ENCODE measurements around the gene MS4A10. TPM values are rescaled to one million over a fixed set of nuclear protein-coding genes. Genes with fewer than 3 reads are reported as not detected.

Gene MS4A10
- total and polyA plus RNA-seq, 9 donors, result 0.36 TPM; not detected in 8

DNA sequence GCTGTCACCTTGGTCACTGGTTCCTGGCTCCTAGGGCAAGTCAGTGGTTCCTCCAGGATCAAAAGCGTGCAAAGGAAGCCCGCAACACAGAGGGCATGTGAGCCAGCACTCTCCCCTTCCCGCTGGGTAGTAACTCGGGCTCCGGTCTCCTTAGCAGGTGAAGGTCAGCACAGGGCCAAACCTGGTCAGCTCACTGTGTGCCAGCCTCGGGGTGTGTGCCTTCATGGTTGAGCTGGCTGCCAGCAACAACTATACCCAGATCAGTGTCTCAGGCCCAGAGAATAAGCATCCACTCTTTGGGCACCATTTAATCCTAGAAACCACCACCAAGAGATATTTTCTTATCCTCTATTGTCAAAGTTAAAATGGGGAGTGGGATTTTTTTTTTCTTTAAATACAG is 40.7 kb downstream of the MS4A10 start:
- 71 to 84% (median 74%) methylated on average over 5 to 6 of the region's 6 CpGs for WGBS, 3 donors
- TF ChIP-seq, protein P1, sequence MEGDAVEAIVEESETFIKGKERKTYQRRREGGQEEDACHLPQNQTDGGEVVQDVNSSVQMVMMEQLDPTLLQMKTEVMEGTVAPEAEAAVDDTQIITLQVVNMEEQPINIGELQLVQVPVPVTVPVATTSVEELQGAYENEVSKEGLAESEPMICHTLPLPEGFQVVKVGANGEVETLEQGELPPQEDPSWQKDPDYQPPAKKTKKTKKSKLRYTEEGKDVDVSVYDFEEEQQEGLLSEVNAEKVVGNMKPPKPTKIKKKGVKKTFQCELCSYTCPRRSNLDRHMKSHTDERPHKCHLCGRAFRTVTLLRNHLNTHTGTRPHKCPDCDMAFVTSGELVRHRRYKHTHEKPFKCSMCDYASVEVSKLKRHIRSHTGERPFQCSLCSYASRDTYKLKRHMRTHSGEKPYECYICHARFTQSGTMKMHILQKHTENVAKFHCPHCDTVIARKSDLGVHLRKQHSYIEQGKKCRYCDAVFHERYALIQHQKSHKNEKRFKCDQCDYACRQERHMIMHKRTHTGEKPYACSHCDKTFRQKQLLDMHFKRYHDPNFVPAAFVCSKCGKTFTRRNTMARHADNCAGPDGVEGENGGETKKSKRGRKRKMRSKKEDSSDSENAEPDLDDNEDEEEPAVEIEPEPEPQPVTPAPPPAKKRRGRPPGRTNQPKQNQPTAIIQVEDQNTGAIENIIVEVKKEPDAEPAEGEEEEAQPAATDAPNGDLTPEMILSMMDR (IDR thresholded peaks at IDR 0.05), result no peak
- TF ChIP-seq EP300 (IDR thresholded peaks at IDR 0.05) (no peak), POLR2A (IDR thresholded peaks at IDR 0.05) (no peak)
- no peak for DNase-seq
- intact Hi-C loops (cut with DNase I), result loop anchor here in 1 of 4 donors (5.0 kb wide), 1 partner anchor 362 kb away; no protein-coding TSS in a partner anchor
- Histone ChIP-seq H3K9me3 (no peaks in the 10 kb centered on the region), H3K4me3 (no peak overlapping the region), H3K27me3 (no peaks in the 10 kb centered on the region), H3K4me1 (ENCODE audit: insufficient read depth) (peaks cover 2% of the 10 kb centered on the region), H3K27ac (no peak overlapping the region), H3K36me3 (no peaks in the 10 kb centered on the region)

DNA sequence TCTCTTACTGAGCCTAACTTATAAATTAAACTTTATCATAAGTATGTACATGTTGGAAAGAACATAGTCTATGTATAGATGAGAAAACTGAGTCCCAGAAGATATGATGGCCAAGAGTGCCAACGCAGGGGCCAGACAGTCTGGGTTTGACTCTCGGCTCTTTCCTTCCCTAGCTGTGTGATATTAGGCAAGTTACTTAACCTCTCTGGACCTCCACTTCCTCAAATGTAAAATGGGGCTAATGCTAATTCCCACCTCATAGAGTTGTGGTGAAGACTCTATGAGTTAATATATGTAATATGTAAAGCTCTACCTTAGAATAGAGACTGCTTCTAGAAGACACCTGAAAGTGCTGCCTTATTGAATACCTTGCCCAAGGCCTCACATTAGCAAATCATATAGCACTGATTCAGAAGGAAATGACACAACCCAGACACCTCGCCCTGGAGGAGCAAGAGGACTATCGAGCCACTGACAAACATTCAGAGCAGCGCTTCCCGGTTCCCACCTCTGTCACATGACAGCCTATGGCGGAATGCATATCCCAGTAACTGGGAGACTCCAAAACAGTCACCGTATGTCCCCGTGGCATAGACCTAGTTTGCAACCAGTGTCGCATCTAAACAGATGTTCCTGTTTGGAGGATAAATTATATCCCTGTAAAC is 45.5 kb downstream of the MS4A10 start:
- intact Hi-C loops (cut with DNase I), result loop anchor here in 3 of 4 donors (2.0 to 10.0 kb wide), 6 partner anchors 62 to 358 kb away; no protein-coding TSS in a partner anchor
- no peaks in the 10 kb centered on the region for H3K9me3 ChIP-seq
- no peak for DNase-seq
- H3K4me3 ChIP-seq, result no peak overlapping the region
- WGBS, 3 donors, result 40 to 52% (median 43%) methylated on average over 10 of the region's 10 CpGs
- peaks cover 2% of the 10 kb centered on the region for H3K4me1 ChIP-seq (ENCODE audit: insufficient read depth)
- no peaks in the 10 kb centered on the region for H3K36me3 ChIP-seq
- no peaks in the 10 kb centered on the region for H3K27me3 ChIP-seq
- no peak overlapping the region for H3K27ac ChIP-seq
- TF ChIP-seq POLR2A (IDR thresholded peaks at IDR 0.05), result no peak
- TF ChIP-seq, protein P1 (IDR thresholded peaks at IDR 0.05), result no peak
- no peak for TF ChIP-seq EP300 (IDR thresholded peaks at IDR 0.05)

DNA sequence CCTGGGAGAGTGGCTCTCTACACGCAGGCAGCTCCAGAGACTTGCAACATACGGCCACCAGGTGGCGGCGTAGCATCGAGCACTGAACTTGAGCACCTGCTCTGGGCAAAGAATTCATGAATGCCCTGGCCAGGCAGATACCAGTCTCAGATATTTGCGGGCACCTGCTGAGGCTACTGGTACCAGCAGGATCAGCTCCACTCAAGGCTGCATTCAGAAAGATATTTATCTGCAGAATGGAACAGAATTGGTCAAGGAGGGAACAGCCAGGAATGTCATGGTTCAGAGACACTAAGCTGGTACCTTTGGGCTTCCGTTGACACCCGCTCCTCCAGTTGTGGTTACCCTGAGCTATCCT is 46.0 kb downstream of the MS4A10 start:
- Histone ChIP-seq H3K4me1 (ENCODE audit: insufficient read depth) (peaks cover 2% of the 10 kb centered on the region), H3K4me3 (no peak overlapping the region), H3K27ac (no peak overlapping the region), H3K27me3 (no peaks in the 10 kb centered on the region), H3K36me3 (no peaks in the 10 kb centered on the region), H3K9me3 (no peaks in the 10 kb centered on the region)
- intact Hi-C loops (cut with DNase I), result loop anchor here in 3 of 4 donors (2.0 to 10.0 kb wide), 6 partner anchors 61 to 358 kb away; no protein-coding TSS in a partner anchor
- WGBS, 3 donors, result 9 to 15% (median 11%) methylated on average over 8 of the region's 8 CpGs
- DNase-seq, result peak; percentile 71 to 90 (median 85)
- TF ChIP-seq EP300 (IDR thresholded peaks at IDR 0.05), result no peak
- TF ChIP-seq, protein P1 (IDR thresholded peaks at IDR 0.05), result peak; percentile 83 to 90 (median 90)

DNA sequence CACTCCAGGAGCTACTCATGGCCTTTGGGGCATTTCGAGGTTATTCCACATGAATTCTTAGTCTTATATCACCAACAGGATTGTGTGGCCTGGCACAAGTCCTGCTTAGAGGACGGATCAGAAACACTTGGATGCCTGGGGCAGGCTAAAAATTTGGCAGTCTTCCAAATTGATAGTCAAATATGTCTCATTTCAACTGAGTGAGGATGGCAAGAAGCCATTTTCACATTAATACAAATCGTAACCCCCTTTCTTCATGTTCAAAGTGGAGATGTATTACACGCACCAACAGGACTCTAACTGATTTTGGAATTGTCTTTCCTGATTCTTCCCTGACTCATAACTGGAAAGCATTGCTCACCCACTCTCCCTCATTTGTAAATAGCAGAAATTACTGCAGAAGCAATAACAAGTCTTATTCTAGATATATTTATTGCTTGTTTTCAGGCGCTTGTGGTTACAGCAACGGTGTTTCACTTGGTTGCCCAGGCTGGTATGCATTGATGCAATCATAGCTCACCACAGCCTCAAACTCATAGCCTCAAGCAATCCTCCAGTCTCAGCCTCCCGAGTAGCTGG is 46.5 kb downstream of the MS4A10 start:
- no peak overlapping the region for H3K27ac ChIP-seq
- no peak for DNase-seq
- no peaks in the 10 kb centered on the region for H3K36me3 ChIP-seq
- no peaks in the 10 kb centered on the region for H3K9me3 ChIP-seq
- H3K27me3 ChIP-seq, result no peaks in the 10 kb centered on the region
- no peak overlapping the region for H3K4me3 ChIP-seq
- WGBS, 3 donors, result 30 to 44% (median 40%) methylated on average over 7 of the region's 7 CpGs
- TF ChIP-seq, protein P1 (IDR thresholded peaks at IDR 0.05), result no peak
- no peak for TF ChIP-seq EP300 (IDR thresholded peaks at IDR 0.05)
- no peak for TF ChIP-seq POLR2A (IDR thresholded peaks at IDR 0.05)
- intact Hi-C loops (cut with DNase I), result loop anchor here in 3 of 4 donors (2.0 to 10.0 kb wide), 6 partner anchors 61 to 357 kb away; no protein-coding TSS in a partner anchor
- H3K4me1 ChIP-seq (ENCODE audit: insufficient read depth), result peaks cover 2% of the 10 kb centered on the region
